ENCODE results near the gene SHC3.

DNA sequence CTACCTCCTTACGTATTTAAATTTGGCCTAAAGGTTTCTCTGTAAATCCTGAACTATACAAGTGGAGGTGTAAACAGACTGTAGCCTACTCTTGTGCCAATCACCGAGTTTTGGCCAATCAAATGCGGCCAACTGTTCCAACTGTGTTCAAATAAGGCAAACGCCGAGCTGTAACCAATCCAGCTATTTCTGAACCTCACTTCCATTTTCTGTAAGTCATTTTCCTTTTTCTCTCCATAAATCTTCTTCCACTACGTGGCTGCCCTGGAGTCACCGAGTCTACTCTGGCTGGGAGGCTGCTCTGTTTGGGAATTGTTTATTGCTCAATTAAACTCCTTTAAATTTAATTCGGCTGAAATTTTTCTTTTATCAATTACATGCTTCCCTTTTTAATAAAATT lies 129.0 kb downstream of the SHC3 start:
- no peak for TF ChIP-seq EZH2 (IDR thresholded peaks at IDR 0.05; ENCODE audit: low read length, missing control alignments)
- TF ChIP-seq, protein P1, sequence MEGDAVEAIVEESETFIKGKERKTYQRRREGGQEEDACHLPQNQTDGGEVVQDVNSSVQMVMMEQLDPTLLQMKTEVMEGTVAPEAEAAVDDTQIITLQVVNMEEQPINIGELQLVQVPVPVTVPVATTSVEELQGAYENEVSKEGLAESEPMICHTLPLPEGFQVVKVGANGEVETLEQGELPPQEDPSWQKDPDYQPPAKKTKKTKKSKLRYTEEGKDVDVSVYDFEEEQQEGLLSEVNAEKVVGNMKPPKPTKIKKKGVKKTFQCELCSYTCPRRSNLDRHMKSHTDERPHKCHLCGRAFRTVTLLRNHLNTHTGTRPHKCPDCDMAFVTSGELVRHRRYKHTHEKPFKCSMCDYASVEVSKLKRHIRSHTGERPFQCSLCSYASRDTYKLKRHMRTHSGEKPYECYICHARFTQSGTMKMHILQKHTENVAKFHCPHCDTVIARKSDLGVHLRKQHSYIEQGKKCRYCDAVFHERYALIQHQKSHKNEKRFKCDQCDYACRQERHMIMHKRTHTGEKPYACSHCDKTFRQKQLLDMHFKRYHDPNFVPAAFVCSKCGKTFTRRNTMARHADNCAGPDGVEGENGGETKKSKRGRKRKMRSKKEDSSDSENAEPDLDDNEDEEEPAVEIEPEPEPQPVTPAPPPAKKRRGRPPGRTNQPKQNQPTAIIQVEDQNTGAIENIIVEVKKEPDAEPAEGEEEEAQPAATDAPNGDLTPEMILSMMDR (conservative IDR thresholded peaks at IDR 0.05 in 1 of 2, IDR thresholded peaks at IDR 0.05 in 1 of 2; ENCODE audit: low read depth in 1 of 2, low read length in 2 of 2) = no peak
